ENCODE measurements around the gene GALNTL6. TPM values are rescaled to one million over a fixed set of nuclear protein-coding genes. Genes with fewer than 3 reads are reported as not detected.

Gene GALNTL6
- polyA plus RNA-seq, 1 donor (not counting 4 experiments of a cell fraction or from before 2014, with no cell fraction given) = not detected

DNA sequence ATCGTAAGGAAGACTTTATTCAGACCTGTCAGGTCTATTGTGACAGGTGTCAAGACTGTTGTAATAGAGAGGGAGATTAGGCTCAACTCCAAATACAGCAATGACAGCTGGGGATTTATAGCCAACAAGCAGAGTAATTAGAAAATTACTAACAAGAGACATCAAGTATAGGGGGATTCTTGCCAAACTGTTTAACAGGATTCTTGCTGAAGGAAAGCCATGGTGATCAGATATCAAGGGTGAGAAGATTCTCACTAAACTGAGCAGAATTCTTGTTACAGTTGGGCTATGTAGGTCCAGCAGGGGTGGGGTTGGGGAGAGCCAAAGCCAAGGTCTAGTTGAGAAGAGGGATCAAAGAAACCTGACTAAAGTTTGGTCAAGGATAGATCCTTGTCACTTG is 894.4 kb downstream of the GALNTL6 start:
- no peaks in the 10 kb centered on the region for H3K4me1 ChIP-seq (ENCODE audit: control insufficient read depth, extremely low read depth, insufficient read depth, low read length)
- H3K36me3 ChIP-seq (ENCODE audit: control insufficient read depth in 2 of 2, extremely low read depth in 1 of 2, insufficient read depth in 2 of 2, low read length in 2 of 2) = no peaks in the 10 kb centered on the region
- H3K4me2 ChIP-seq (ENCODE audit: control insufficient read depth, extremely low read depth, insufficient read depth, low read depth, low read length) = no peak overlapping the region
- no peaks in the 10 kb centered on the region for H3K27me3 ChIP-seq (ENCODE audit: control insufficient read depth, extremely low read depth, insufficient read depth, low read length)
- no peak overlapping the region for H3K9ac ChIP-seq (ENCODE audit: control insufficient read depth, extremely low read depth, insufficient read depth, low read length)
- DNase-seq (ENCODE audit: low read depth, low spot score) (no peak), FAIRE-seq (no peak)
- no peaks in the 10 kb centered on the region for H3K9me3 ChIP-seq (ENCODE audit: control insufficient read depth, low read depth, low read length)
- TF ChIP-seq, protein P1, sequence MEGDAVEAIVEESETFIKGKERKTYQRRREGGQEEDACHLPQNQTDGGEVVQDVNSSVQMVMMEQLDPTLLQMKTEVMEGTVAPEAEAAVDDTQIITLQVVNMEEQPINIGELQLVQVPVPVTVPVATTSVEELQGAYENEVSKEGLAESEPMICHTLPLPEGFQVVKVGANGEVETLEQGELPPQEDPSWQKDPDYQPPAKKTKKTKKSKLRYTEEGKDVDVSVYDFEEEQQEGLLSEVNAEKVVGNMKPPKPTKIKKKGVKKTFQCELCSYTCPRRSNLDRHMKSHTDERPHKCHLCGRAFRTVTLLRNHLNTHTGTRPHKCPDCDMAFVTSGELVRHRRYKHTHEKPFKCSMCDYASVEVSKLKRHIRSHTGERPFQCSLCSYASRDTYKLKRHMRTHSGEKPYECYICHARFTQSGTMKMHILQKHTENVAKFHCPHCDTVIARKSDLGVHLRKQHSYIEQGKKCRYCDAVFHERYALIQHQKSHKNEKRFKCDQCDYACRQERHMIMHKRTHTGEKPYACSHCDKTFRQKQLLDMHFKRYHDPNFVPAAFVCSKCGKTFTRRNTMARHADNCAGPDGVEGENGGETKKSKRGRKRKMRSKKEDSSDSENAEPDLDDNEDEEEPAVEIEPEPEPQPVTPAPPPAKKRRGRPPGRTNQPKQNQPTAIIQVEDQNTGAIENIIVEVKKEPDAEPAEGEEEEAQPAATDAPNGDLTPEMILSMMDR (optimal IDR thresholded peaks at IDR 0.05 in 1 of 3, IDR thresholded peaks at IDR 0.05 in 1 of 3, conservative IDR thresholded peaks at IDR 0.05 in 1 of 3; ENCODE audit: extremely low read depth in 1 of 3, insufficient read depth in 2 of 3, low read length in 3 of 3) = no peak
- no peak for TF ChIP-seq EZH2 (IDR thresholded peaks at IDR 0.05; ENCODE audit: low read length)
- no peak overlapping the region for H2AFZ ChIP-seq (ENCODE audit: control insufficient read depth, low read length)
- no peaks in the 10 kb centered on the region for H4K20me1 ChIP-seq (ENCODE audit: control insufficient read depth, extremely low read depth, insufficient read depth, low read length)
- H3K4me3 ChIP-seq (ENCODE audit: control insufficient read depth in 2 of 3, extremely low read depth in 1 of 3, insufficient read depth in 2 of 3, low read depth in 1 of 3, low read length in 3 of 3) = no peak overlapping the region
- H3K9me1 ChIP-seq (ENCODE audit: control insufficient read depth, extremely low read depth, insufficient read depth, low read length) = no peaks in the 10 kb centered on the region
- dilution Hi-C loops (cut with MboI; ENCODE audit: extremely low pct_ligation_motif_present, low sequenced_read_pairs) = no loop called here
- no peak overlapping the region for H3K27ac ChIP-seq (ENCODE audit: control insufficient read depth, insufficient read depth, low read length)
- no peaks in the 10 kb centered on the region for H3K79me2 ChIP-seq (ENCODE audit: control insufficient read depth, insufficient read depth, low read length)

GRCh38 chr4:172708184-172708583 is 895.0 kb downstream of the GALNTL6 start:
- Histone ChIP-seq H3K9me1 (ENCODE audit: control insufficient read depth, extremely low read depth, insufficient read depth, low read length) (no peaks in the 10 kb centered on the region), H3K4me2 (ENCODE audit: control insufficient read depth, extremely low read depth, insufficient read depth, low read depth, low read length) (no peak overlapping the region), H3K79me2 (ENCODE audit: control insufficient read depth, insufficient read depth, low read length) (no peaks in the 10 kb centered on the region), H3K36me3 (ENCODE audit: control insufficient read depth in 2 of 2, extremely low read depth in 1 of 2, insufficient read depth in 2 of 2, low read length in 2 of 2) (no peaks in the 10 kb centered on the region), H3K4me3 (ENCODE audit: control insufficient read depth in 2 of 3, extremely low read depth in 1 of 3, insufficient read depth in 2 of 3, low read depth in 1 of 3, low read length in 3 of 3) (no peak overlapping the region), H4K20me1 (ENCODE audit: control insufficient read depth, extremely low read depth, insufficient read depth, low read length) (no peaks in the 10 kb centered on the region), H3K27ac (ENCODE audit: control insufficient read depth, insufficient read depth, low read length) (no peak overlapping the region), H3K9me3 (ENCODE audit: control insufficient read depth, low read depth, low read length) (no peaks in the 10 kb centered on the region), H2AFZ (ENCODE audit: control insufficient read depth, low read length) (no peak overlapping the region), H3K27me3 (ENCODE audit: control insufficient read depth, extremely low read depth, insufficient read depth, low read length) (no peaks in the 10 kb centered on the region), H3K9ac (ENCODE audit: control insufficient read depth, extremely low read depth, insufficient read depth, low read length) (no peak overlapping the region), H3K4me1 (ENCODE audit: control insufficient read depth, extremely low read depth, insufficient read depth, low read length) (no peaks in the 10 kb centered on the region)
- no peak for TF ChIP-seq EZH2 (IDR thresholded peaks at IDR 0.05; ENCODE audit: low read length)
- FAIRE-seq = no peak
- dilution Hi-C loops (cut with MboI; ENCODE audit: extremely low pct_ligation_motif_present, low sequenced_read_pairs) = no loop called here
- DNase-seq (ENCODE audit: low read depth, low spot score) = no peak

- Histone ChIP-seq H3K9me3 (ENCODE audit: control insufficient read depth, low read depth, low read length) (no peaks in the 10 kb centered on the region), H3K9me1 (ENCODE audit: control insufficient read depth, extremely low read depth, insufficient read depth, low read length) (no peaks in the 10 kb centered on the region), H3K27me3 (ENCODE audit: control insufficient read depth, extremely low read depth, insufficient read depth, low read length) (no peaks in the 10 kb centered on the region), H3K4me1 (ENCODE audit: control insufficient read depth, extremely low read depth, insufficient read depth, low read length) (no peaks in the 10 kb centered on the region), H3K9ac (ENCODE audit: control insufficient read depth, extremely low read depth, insufficient read depth, low read length) (no peak overlapping the region), H4K20me1 (ENCODE audit: control insufficient read depth, extremely low read depth, insufficient read depth, low read length) (no peaks in the 10 kb centered on the region), H3K79me2 (ENCODE audit: control insufficient read depth, insufficient read depth, low read length) (no peaks in the 10 kb centered on the region), H2AFZ (ENCODE audit: control insufficient read depth, low read length) (no peak overlapping the region), H3K4me3 (ENCODE audit: control insufficient read depth in 2 of 3, extremely low read depth in 1 of 3, insufficient read depth in 2 of 3, low read depth in 1 of 3, low read length in 3 of 3) (no peak overlapping the region), H3K36me3 (ENCODE audit: control insufficient read depth in 2 of 2, extremely low read depth in 1 of 2, insufficient read depth in 2 of 2, low read length in 2 of 2) (no peaks in the 10 kb centered on the region), H3K27ac (ENCODE audit: control insufficient read depth, insufficient read depth, low read length) (no peak overlapping the region), H3K4me2 (ENCODE audit: control insufficient read depth, extremely low read depth, insufficient read depth, low read depth, low read length) (no peak overlapping the region)
- dilution Hi-C loops (cut with MboI; ENCODE audit: extremely low pct_ligation_motif_present, low sequenced_read_pairs) = no loop called here
- TF ChIP-seq, protein P1 (optimal IDR thresholded peaks at IDR 0.05 in 1 of 3, IDR thresholded peaks at IDR 0.05 in 1 of 3, conservative IDR thresholded peaks at IDR 0.05 in 1 of 3; ENCODE audit: extremely low read depth in 1 of 3, insufficient read depth in 2 of 3, low read length in 3 of 3) = no peak
- no peak for TF ChIP-seq EZH2 (IDR thresholded peaks at IDR 0.05; ENCODE audit: low read length)
- DNase-seq (ENCODE audit: low read depth, low spot score) (no peak), FAIRE-seq (no peak)
Measured at GRCh38 chr4:172709376-172709775, 896.2 kb downstream of the GALNTL6 start.

Measured in keratinocyte (primary cell).